A673 (cell line): ENCODE measurements around the gene CES5A.

Source experiments
- CTCF ChIP-seq: fragments of 300-800, 200-600 bp; sonication (generic); conservative IDR thresholded peaks from 2 replicates; pipeline ENCODE4 v1.5.1; 2017; ENCODE audit warnings: low read depth, mild to moderate bottlenecking, antibody characterized with exemption, low read length, moderate library complexity, mixed read lengths
- EZH2 ChIP-seq: fragments of 200-600 bp; sonication (generic); IDR thresholded peaks from 2 replicates; pipeline ENCODE4 v1.6.1; 2017; ENCODE audit warnings: borderline replicate concordance, low read depth, mild to moderate bottlenecking, mixed read lengths, antibody characterized with exemption, low read length; ENCODE audit not compliant: poor library complexity, severe bottlenecking

GRCh38 chr16:55832425-55832772 is 42.8 kb downstream of the CES5A start:
- TF ChIP-seq EZH2 (no peak), CTCF (no peak)
